WI38 (cell line): ENCODE measurements around the gene UBE2E2.

Experiments used
- H3K4me3 ChIP-seq: 2 replicates; pipeline ENCODE4 v1.5.1; 2011; ENCODE audit warnings: low read depth, mild to moderate bottlenecking, control low read depth, low read length
- TF ChIP-seq, protein P1 (sequence below): IDR thresholded peaks from 2 replicates; pipeline ENCODE4 v1.5.1; 2012; ENCODE audit warnings: low read depth, mild to moderate bottlenecking, control low read depth, low read length

UBE2E2 gene

GRCh38 chr3:23232016-23232415 lies 28.9 kb downstream of the UBE2E2 start:
- no peak overlapping the region for H3K4me3 ChIP-seq
- TF ChIP-seq, protein P1, sequence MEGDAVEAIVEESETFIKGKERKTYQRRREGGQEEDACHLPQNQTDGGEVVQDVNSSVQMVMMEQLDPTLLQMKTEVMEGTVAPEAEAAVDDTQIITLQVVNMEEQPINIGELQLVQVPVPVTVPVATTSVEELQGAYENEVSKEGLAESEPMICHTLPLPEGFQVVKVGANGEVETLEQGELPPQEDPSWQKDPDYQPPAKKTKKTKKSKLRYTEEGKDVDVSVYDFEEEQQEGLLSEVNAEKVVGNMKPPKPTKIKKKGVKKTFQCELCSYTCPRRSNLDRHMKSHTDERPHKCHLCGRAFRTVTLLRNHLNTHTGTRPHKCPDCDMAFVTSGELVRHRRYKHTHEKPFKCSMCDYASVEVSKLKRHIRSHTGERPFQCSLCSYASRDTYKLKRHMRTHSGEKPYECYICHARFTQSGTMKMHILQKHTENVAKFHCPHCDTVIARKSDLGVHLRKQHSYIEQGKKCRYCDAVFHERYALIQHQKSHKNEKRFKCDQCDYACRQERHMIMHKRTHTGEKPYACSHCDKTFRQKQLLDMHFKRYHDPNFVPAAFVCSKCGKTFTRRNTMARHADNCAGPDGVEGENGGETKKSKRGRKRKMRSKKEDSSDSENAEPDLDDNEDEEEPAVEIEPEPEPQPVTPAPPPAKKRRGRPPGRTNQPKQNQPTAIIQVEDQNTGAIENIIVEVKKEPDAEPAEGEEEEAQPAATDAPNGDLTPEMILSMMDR, result no peak

DNA sequence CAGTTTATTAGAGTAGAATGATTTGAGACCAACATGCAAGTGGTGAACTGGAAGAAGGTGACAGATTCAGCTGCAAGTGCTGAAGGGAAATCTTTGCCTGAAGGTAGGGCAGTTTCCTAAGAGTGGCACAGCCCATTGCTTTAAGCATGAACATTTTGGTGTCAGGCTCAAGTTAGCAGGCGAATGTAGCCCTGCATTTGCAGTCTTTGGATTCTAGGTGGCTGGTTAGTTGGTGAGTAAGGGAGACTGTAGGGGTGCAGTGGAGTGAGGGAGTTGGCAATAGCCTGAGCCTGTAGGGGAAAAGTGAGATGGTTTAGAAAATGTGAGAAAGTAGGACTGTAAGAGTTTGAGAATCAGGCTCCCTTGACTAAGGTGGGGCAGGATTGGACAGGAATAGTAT lies 29.7 kb downstream of the UBE2E2 start:
- TF ChIP-seq, protein P1, result no peak
- H3K4me3 ChIP-seq, result no peak overlapping the region

DNA sequence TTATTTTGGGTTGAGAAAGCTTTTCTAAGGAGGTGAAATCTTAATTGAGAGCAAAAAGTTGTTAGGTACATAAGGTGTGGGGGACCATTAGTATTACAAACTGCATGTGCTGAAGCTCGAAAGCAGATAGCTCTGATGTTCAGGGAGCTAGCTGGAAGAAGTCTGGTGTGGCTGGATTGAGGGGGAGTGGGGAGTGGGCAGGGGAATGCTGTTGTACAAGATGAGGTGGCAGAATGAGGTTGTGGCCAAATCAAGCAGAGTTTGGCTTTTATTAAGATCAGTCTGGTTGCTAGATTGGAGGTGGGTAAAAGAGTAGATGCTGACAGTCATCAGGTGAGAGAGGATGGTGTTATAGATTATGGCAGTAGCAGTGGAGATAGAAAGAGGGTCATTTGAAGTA lies 32.1 kb downstream of the UBE2E2 start:
- no peak overlapping the region for H3K4me3 ChIP-seq
- TF ChIP-seq, protein P1, result no peak

GRCh38 chr3:23236890-23237289 lies 33.8 kb downstream of the UBE2E2 start:
- H3K4me3 ChIP-seq, result no peak overlapping the region
- TF ChIP-seq, protein P1, result no peak

- TF ChIP-seq, protein P1, result no peak
- no peak overlapping the region for H3K4me3 ChIP-seq
Observed at GRCh38 chr3:23238156-23238555, 35.0 kb downstream of the UBE2E2 start.

DNA sequence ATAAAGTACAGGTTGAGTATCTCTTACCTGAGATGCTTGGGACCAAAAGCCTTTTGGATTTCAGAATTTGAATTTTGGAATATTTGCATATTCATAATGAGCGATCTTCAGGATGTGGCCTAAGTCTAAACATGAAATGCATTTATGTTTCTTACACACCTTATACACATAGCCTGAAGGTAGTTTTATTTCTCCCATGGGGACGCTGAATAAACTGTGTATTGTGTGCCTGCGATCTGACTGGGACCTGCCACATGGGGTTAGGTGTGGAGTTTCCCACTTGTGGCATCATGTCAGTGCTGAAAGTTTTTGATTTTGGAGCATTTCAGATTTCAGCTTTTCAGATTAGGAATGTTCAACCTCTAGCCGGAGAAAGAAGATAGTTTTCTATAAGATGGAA lies 35.5 kb downstream of the UBE2E2 start:
- TF ChIP-seq, protein P1, result no peak
- no peak overlapping the region for H3K4me3 ChIP-seq

- TF ChIP-seq, protein P1, result no peak
- H3K4me3 ChIP-seq, result no peak overlapping the region
Observed at GRCh38 chr3:23239211-23240068, 36.3 kb downstream of the UBE2E2 start.
